CD4-positive, alpha-beta T cell (primary cell): Measurements from ENCODE around the gene TAL1. TPM values are rescaled to one million over a fixed set of nuclear protein-coding genes. Genes with fewer than 3 reads are reported as not detected.
"Not testable (repeated sequence)": the region's sequence is repeated elsewhere in the genome, so short reads cannot be mapped to it uniquely, and the experiment has no call there.

Experiments
- ATAC-seq: fragments of 200-7000 bp; cut with Tn5 transposase; one replicate; pipeline ENCODE4 v1.10.0; 2022; ENCODE audit warnings: mild to moderate bottlenecking; ENCODE audit not compliant: poor library complexity
- CTCF ChIA-PET: fragments of 350-600 bp; sonication (Branson Sonifier 250); formaldehyde crosslinking; loops from one replicate; lab custom pipeline; 2021; ENCODE audit warnings: antibody characterized with exemption, inconsistent platforms; lab: Charles Lee
- POLR2A ChIA-PET: fragments of 350-600 bp; sonication (Branson Sonifier 250); formaldehyde crosslinking; loops from one replicate; lab custom pipeline; 2021; ENCODE audit warnings: antibody characterized with exemption, inconsistent platforms; lab: Charles Lee
- DNase-seq, 14 experiments: peaks; one replicate each; pipeline ENCODE4 v3.0.0-alpha.2; 2013 to 2020; ENCODE audit warnings: mixed read lengths in 2 of 14
- H3K27ac ChIP-seq, 2 donors: one replicate each; pipeline versions ENCODE4 v1.5.1 to v1.7.0; 2013; ENCODE audit warnings: low read length in 2 of 2, low read depth in 1 of 2, mild to moderate bottlenecking in 1 of 2
- H3K27me3 ChIP-seq, 2 experiments: 1 replicate in 1 of 2; 2 replicates in 1 of 2; pipeline versions ENCODE4 v1.6.1 to v1.7.0; 2013; ENCODE audit warnings: low read length in 2 of 2, control low read depth in 1 of 2, mild to moderate bottlenecking in 1 of 2, moderate library complexity in 1 of 2; ENCODE audit not compliant: insufficient read depth in 2 of 2, control insufficient read depth in 1 of 2
- H3K36me3 ChIP-seq: one replicate; pipeline ENCODE4 v1.6.1; 2013; ENCODE audit warnings: low read length, control low read depth; ENCODE audit not compliant: insufficient read depth
- H3K4me1 ChIP-seq: one replicate; pipeline ENCODE4 v1.6.1; 2013; ENCODE audit warnings: low read length, control low read depth; ENCODE audit not compliant: insufficient read depth
- H3K4me3 ChIP-seq: one replicate; pipeline ENCODE4 v1.5.1; 2013; ENCODE audit warnings: mild to moderate bottlenecking, low read length, moderate library complexity
- H3K9me3 ChIP-seq, 2 experiments: 1 replicate in 1 of 2; 2 replicates in 1 of 2; pipeline versions ENCODE4 v1.6.1 to v1.7.0; 2013; ENCODE audit warnings: low read length in 2 of 2, mild to moderate bottlenecking in 2 of 2, control low read depth in 1 of 2, moderate library complexity in 1 of 2; ENCODE audit not compliant: control insufficient read depth in 1 of 2, insufficient read depth in 1 of 2
- H3K27ac Mint-ChIP-seq: one replicate; pipeline ENCODE4 v1.8.0; 2020; ENCODE audit warnings: mixed read lengths
- H3K27me3 Mint-ChIP-seq: one replicate; pipeline ENCODE4 v1.8.0; 2021; ENCODE audit warnings: mixed read lengths
- H3K36me3 Mint-ChIP-seq: one replicate; pipeline ENCODE4 v1.8.0; 2021; ENCODE audit warnings: low read depth, mixed read lengths
- H3K4me1 Mint-ChIP-seq: one replicate; pipeline ENCODE4 v1.8.0; 2021; ENCODE audit warnings: low read depth, mixed read lengths
- H3K4me3 Mint-ChIP-seq: one replicate; pipeline ENCODE4 v1.8.0; 2020; ENCODE audit warnings: mild to moderate bottlenecking, mixed read lengths
- H3K9me3 Mint-ChIP-seq: one replicate; pipeline ENCODE4 v1.8.0; 2020; ENCODE audit warnings: mixed read lengths
- intact Hi-C, 2 experiments: fragments of 100-400 bp; cut with DNase I in 1 of 2; cut with micrococcal nuclease in 1 of 2; formaldehyde crosslinking; loops; one replicate each; pipeline versions ENCODE4 v1.15.1 to v1.9.0; 2023 to 2025; cut with DNase I, micrococcal nuclease
- total RNA-seq, 174 experiments: library from RNA in 2 of 174; stranded (reverse) in 2 of 174; gene quantifications; one replicate each; pipeline ENCODE4 v1.2.3 and lab custom pipeline; 2021 to 2026
- TF ChIP-seq, protein P1 (sequence below): fragments of 200-600 bp; IDR thresholded peaks from one replicate; pipeline ENCODE4 v1.8.0; 2022; ENCODE audit warnings: antibody characterized with exemption, mild to moderate bottlenecking

Gene TAL1
- total RNA-seq, 2 experiments from 2014 or later: not detected

DNA sequence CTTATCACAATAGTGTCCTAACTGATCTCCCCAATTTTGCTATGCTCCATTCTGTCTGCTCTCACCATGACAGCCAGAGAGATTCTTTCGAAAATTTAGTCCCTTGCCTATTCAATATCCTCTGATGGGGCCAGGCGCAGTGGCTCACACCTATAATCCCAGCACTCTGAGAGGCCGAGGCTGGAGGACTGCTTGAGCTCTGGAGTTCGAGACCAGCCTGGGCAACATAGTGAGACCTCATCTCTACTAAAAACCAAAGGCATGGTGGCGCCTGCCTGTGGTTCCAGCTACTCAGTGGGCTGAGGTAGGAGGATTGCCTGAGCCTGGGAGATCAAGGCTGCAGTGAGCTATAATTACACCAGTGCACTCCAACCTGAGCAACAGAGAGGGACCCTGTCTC, 26.1 kb downstream of the TAL1 start:
- Mint-ChIP-seq H3K4me1 (no peaks in the 10 kb centered on the region), H3K9me3 (no peaks in the 10 kb centered on the region)
- no peaks in the 10 kb centered on the region for H3K9me3 ChIP-seq

DNA sequence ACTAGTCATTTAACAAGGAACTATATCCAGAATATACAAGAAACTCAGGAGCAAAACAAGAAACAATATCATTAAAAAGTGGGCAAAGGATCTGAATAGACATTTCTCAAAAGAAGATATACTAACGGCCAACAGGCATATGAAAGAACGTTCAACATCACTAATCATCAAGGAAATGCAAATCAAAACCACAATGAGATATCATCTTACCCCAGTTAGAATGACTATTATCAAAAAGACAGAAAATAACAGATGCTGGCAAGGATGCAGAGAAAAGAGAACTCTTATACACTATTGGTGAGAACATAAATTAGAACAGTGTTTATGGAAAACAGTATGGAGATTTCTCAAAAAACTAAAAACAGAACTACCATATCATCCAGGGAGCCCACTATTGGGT, 28.5 kb downstream of the TAL1 start:
- ATAC-seq, H3K36me3 Mint-ChIP-seq, H3K27ac Mint-ChIP-seq, POLR2A ChIA-PET, H3K4me1 ChIP-seq, H3K36me3 ChIP-seq, H3K4me3 ChIP-seq, intact Hi-C loops, H3K27ac ChIP-seq, H3K4me1 Mint-ChIP-seq, DNase-seq, H3K9me3 Mint-ChIP-seq, H3K4me3 Mint-ChIP-seq, H3K9me3 ChIP-seq, CTCF ChIA-PET: not testable (repeated sequence)
- peaks cover 12 to 13% of the 10 kb centered on the region in 2 experiments for H3K27me3 ChIP-seq
- peaks cover 46% of the 10 kb centered on the region for H3K27me3 Mint-ChIP-seq

More for the DNA sequence above, 26.1 kb downstream of the TAL1 start:
- TF ChIP-seq, protein P1, sequence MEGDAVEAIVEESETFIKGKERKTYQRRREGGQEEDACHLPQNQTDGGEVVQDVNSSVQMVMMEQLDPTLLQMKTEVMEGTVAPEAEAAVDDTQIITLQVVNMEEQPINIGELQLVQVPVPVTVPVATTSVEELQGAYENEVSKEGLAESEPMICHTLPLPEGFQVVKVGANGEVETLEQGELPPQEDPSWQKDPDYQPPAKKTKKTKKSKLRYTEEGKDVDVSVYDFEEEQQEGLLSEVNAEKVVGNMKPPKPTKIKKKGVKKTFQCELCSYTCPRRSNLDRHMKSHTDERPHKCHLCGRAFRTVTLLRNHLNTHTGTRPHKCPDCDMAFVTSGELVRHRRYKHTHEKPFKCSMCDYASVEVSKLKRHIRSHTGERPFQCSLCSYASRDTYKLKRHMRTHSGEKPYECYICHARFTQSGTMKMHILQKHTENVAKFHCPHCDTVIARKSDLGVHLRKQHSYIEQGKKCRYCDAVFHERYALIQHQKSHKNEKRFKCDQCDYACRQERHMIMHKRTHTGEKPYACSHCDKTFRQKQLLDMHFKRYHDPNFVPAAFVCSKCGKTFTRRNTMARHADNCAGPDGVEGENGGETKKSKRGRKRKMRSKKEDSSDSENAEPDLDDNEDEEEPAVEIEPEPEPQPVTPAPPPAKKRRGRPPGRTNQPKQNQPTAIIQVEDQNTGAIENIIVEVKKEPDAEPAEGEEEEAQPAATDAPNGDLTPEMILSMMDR: no peak
- Mint-ChIP-seq H3K36me3 (no peaks in the 10 kb centered on the region), H3K27ac (no peak overlapping the region), H3K4me3 (no peak overlapping the region), H3K27me3 (peaks cover 40% of the 10 kb centered on the region)
- no peaks in the 10 kb centered on the region for H3K36me3 ChIP-seq
- DNase-seq (no peak), ATAC-seq (no peak)
- ChIA-PET POLR2A (no interaction called here), CTCF (no interaction called here)
- intact Hi-C loops: no loop called here
- no peak overlapping the region for H3K27ac ChIP-seq
- H3K4me3 ChIP-seq: no peak overlapping the region
- peaks cover 5 to 11% of the 10 kb centered on the region in 2 experiments for H3K27me3 ChIP-seq
- H3K4me1 ChIP-seq: no peaks in the 10 kb centered on the region

DNA sequence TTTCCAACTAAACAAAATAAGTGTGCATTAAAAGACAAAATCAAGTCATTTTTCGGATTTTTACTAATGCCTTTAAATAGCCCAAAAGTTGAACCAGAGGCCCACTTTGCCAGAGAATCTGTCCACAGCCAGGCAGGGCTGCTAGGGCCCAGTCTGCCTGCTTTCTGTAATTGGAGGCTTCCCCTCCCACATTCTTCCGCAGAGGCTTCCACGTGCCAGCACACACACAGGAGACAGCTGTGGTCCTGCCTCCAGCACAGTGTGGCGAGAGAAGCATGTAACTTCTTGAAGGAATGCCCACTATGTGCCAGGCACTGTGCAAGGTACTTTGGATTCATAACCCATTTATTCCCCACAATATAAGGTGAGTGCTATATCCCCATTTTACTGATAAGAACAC, 30.8 kb downstream of the TAL1 start:
- TF ChIP-seq, protein P1: no peak
- intact Hi-C loops: no loop called here
- no peak for ATAC-seq
- Histone ChIP-seq H3K27ac (no peak overlapping the region), H3K4me1 (no peaks in the 10 kb centered on the region), H3K27me3 (peaks cover 8 to 22% of the 10 kb centered on the region in 2 experiments), H3K36me3 (no peaks in the 10 kb centered on the region), H3K4me3 (no peak overlapping the region), H3K9me3 (no peaks in the 10 kb centered on the region)
- Mint-ChIP-seq H3K36me3 (no peaks in the 10 kb centered on the region), H3K4me1 (no peaks in the 10 kb centered on the region), H3K4me3 (no peak overlapping the region), H3K27ac (no peak overlapping the region), H3K9me3 (no peaks in the 10 kb centered on the region), H3K27me3 (peaks cover 57% of the 10 kb centered on the region)
- DNase-seq: no peak
- ChIA-PET POLR2A (no interaction called here), CTCF (no interaction called here)

DNA sequence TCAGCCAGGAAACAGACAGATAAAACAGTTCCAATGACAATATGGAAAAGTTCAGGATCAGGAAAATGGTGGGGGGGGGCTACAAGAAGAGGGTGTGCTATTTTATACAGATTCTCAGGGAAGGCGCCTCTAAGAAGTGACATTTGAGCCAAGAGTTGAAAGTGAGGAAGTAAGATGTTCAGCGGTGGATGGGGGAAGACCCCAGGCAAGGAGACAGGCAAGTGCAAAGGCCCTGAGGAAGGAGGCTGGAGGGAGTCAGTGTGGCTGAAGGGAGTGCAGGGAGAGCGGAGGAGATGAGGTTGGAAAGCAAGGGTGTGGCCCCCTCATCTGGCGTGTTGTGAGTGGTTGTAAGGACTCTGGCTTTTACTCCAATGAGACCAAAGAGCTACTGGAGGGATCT, 33.8 kb downstream of the TAL1 start:
- intact Hi-C loops: no loop called here
- POLR2A ChIA-PET: no interaction called here
- Histone ChIP-seq H3K4me1 (no peaks in the 10 kb centered on the region), H3K27me3 (peaks cover 9 to 16% of the 10 kb centered on the region in 2 experiments), H3K27ac (no peak overlapping the region), H3K9me3 (no peaks in the 10 kb centered on the region), H3K36me3 (no peaks in the 10 kb centered on the region), H3K4me3 (no peak overlapping the region)
- no peaks in the 10 kb centered on the region for H3K36me3 Mint-ChIP-seq
- peaks cover 34% of the 10 kb centered on the region for H3K27me3 Mint-ChIP-seq
- ATAC-seq: no peak
- H3K4me3 Mint-ChIP-seq: no peak overlapping the region
- TF ChIP-seq, protein P1: no peak
- H3K27ac Mint-ChIP-seq: no peak overlapping the region
- CTCF ChIA-PET: no interaction called here
- no peaks in the 10 kb centered on the region for H3K4me1 Mint-ChIP-seq
- DNase-seq: no peak
- H3K9me3 Mint-ChIP-seq: no peaks in the 10 kb centered on the region
